Erythroblast (primary cell): ENCODE data around the gene OSTM1.

Source experiments
- GATA1 ChIP-seq: IDR thresholded peaks from 2 replicates; pipeline ENCODE4 v1.6.1; 2011; ENCODE audit warnings: low read depth, mild to moderate bottlenecking, control low read depth, low read length, moderate library complexity
- POLR2A ChIP-seq: IDR thresholded peaks from 2 replicates; pipeline ENCODE4 v1.6.1; 2011; ENCODE audit warnings: mild to moderate bottlenecking, low read length

GRCh38 chr6:108002365-108003221 is 71.9 kb downstream of the OSTM1 start:
- TF ChIP-seq POLR2A (no peak), GATA1 (no peak)
